ENCODE results near the gene ERVK3-1.

The ERVK3-1 gene

DNA sequence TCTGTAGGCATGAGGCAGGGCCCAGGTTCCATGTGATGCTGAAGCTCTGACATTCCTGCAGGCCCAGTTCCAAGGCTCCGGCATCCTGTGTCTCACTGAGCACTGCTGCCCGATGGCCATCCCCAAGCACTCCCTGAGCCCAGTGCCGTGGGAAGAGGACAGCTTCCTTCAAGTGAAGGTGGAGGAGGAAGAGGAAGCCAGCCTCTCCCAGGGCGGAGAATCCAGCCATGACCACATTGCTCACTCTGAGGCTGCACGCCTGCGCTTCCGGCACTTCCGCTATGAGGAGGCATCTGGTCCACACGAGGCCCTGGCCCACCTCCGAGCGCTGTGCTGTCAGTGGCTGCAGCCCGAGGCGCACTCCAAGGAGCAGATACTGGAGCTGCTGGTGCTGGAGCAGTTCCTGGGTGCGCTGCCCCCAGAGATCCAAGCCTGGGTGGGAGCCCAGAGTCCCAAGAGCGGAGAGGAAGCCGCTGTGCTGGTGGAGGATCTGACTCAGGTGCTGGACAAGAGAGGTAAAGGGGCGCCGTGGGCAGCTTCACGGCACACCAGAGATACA is 29.6 kb downstream of the ERVK3-1 start:
- TF ChIP-seq, protein P1, sequence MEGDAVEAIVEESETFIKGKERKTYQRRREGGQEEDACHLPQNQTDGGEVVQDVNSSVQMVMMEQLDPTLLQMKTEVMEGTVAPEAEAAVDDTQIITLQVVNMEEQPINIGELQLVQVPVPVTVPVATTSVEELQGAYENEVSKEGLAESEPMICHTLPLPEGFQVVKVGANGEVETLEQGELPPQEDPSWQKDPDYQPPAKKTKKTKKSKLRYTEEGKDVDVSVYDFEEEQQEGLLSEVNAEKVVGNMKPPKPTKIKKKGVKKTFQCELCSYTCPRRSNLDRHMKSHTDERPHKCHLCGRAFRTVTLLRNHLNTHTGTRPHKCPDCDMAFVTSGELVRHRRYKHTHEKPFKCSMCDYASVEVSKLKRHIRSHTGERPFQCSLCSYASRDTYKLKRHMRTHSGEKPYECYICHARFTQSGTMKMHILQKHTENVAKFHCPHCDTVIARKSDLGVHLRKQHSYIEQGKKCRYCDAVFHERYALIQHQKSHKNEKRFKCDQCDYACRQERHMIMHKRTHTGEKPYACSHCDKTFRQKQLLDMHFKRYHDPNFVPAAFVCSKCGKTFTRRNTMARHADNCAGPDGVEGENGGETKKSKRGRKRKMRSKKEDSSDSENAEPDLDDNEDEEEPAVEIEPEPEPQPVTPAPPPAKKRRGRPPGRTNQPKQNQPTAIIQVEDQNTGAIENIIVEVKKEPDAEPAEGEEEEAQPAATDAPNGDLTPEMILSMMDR (conservative IDR thresholded peaks at IDR 0.05): no peak
- no peak overlapping the region for H3K27ac ChIP-seq

DNA sequence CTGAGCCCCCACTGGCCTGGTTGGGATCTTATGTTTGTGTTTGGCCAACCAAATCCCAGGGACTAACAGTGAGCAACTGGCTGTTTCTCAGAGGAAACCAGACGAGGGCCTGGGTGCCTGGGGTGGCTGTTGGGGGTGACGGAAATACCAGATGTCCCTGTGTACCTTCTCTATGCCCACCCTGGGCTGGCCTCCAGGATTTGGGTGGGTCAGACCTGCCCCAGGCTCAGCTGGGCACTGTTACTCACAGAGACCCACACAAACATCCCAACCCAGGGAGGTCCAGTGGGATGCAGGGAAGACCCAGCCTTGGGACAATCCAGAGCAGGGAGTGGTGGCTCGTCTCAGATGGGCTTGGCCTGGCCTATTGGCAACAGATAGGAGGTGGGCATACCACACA is 30.5 kb downstream of the ERVK3-1 start:
- H3K27ac ChIP-seq: no peak overlapping the region
- TF ChIP-seq, protein P1 (conservative IDR thresholded peaks at IDR 0.05): no peak

DNA sequence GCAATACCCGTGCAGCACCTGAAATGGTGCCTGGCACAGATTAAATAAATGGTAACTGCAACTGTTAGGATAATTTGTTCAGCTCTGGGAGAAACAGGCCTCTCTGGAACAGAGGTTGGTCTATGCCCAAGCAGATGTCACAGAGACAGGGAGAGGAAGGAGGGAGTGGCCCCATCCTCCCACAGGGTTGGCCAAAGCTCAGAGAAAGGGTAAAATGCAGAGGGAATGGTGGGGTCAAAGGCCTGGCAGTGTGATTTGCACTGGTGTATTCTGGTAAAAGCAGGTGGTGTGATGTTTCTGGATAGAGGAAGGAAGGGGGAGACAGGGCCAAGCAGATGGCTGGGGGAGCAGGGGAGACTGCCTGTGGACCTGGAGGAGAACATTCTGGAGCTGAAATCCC is 31.0 kb downstream of the ERVK3-1 start:
- no peak overlapping the region for H3K27ac ChIP-seq
- TF ChIP-seq, protein P1 (conservative IDR thresholded peaks at IDR 0.05): no peak

GRCh38 chr19:58336820-58337219 is 31.6 kb downstream of the ERVK3-1 start:
- H3K27ac ChIP-seq: no peak overlapping the region
- TF ChIP-seq, protein P1 (conservative IDR thresholded peaks at IDR 0.05): no peak

DNA sequence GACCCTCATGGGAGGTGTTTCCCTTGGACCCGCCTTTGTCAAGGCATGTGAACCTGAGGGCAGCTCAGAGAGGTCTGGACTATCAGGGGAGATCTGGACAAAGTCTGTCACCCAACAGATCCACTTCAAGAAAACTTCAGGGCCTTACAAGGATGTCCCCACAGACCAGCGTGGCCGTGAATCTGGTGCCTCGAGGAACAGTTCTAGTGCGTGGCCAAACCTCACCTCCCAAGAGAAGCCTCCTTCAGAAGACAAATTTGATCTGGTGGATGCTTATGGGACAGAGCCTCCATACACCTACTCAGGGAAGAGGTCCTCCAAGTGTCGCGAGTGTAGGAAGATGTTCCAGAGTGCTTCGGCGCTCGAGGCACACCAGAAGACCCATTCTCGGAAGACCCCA is 33.2 kb downstream of the ERVK3-1 start:
- H3K27ac ChIP-seq: no peak overlapping the region
- TF ChIP-seq, protein P1 (conservative IDR thresholded peaks at IDR 0.05): no peak

GRCh38 chr19:58338825-58339558 is 33.8 kb downstream of the ERVK3-1 start:
- H3K27ac ChIP-seq: no peak overlapping the region
- TF ChIP-seq, protein P1 (conservative IDR thresholded peaks at IDR 0.05): peak; percentile 19; the same call in 1 of the 2 replicates

GRCh38 chr19:58345558-58345957 is 40.4 kb downstream of the ERVK3-1 start:
- TF ChIP-seq, protein P1 (conservative IDR thresholded peaks at IDR 0.05): no peak

More at GRCh38 chr19:58345558-58345957, 40.4 kb downstream of the ERVK3-1 start:
- no peak overlapping the region for H3K27ac ChIP-seq
